Psoas muscle (tissue), 8 donors: ENCODE data around the gene SRP54. TPM values are rescaled to one million over a fixed set of nuclear protein-coding genes. Genes with fewer than 3 reads are reported as not detected.

ENCODE experiments used
- ATAC-seq, 4 donors: fragments of 200-7000 bp; cut with Tn5 transposase; one replicate each; pipeline ENCODE4 v1.9.1; 2020; ENCODE audit warnings: moderate library complexity in 3 of 4, mild to moderate bottlenecking in 2 of 4
- DNase-seq, 2 donors: peaks; one replicate each; pipeline ENCODE4 v3.0.0-alpha.2; 2020
- H3K27ac ChIP-seq: fragments of 200-600 bp; one replicate; pipeline ENCODE4 v1.8.0; 2022
- H3K27me3 ChIP-seq, 3 donors: fragments of 200-600 bp in 1 of 3; one replicate each; pipeline versions ENCODE4 v1.6.1 to v1.8.0; 2013 to 2022; ENCODE audit warnings: low read length in 2 of 3, mild to moderate bottlenecking in 2 of 3, moderate library complexity in 1 of 3; ENCODE audit not compliant: insufficient read depth in 3 of 3
- H3K36me3 ChIP-seq, 2 donors: fragments of 200-600 bp in 1 of 2; one replicate each; pipeline versions ENCODE4 v1.6.1 to v1.8.0; 2013 to 2022; ENCODE audit warnings: low read depth in 1 of 2, mild to moderate bottlenecking in 1 of 2, moderate library complexity in 1 of 2; ENCODE audit not compliant: insufficient read depth in 1 of 2
- H3K4me1 ChIP-seq: fragments of 200-600 bp; one replicate; pipeline ENCODE4 v1.8.0; 2022
- H3K4me3 ChIP-seq: fragments of 200-600 bp; one replicate; pipeline ENCODE4 v1.8.0; 2022; ENCODE audit warnings: mild to moderate bottlenecking
- H3K9me3 ChIP-seq: fragments of 200-600 bp; one replicate; pipeline ENCODE4 v1.8.0; 2022
- CTCF ChIP-seq: fragments of 200-600 bp; IDR thresholded peaks from one replicate; pipeline ENCODE4 v1.8.0; 2022; ENCODE audit warnings: antibody characterized with exemption
- WGBS, 3 donors: extraction: QIAGEN DNeasy Blood & Tissue Kit; methylation state at CpG; one replicate each; pipeline versions ENCODE4 v1.1.6 to v1.1.7; 2013; 5-methylcytosine and 5-hydroxymethylcytosine counted together
- intact Hi-C, 2 donors: fragments of 100-400 bp; cut with DNase I; formaldehyde crosslinking; loops; one replicate each; pipeline versions ENCODE4 v1.11.0 to v1.14.2; 2022
- polyA plus RNA-seq, 3 donors: library from polyadenylated mRNA; stranded (reverse); fragments of 200-250 nt; gene quantifications; one replicate each; pipeline ENCODE4 v1.2.3, GENCODE V29; 2013
- total RNA-seq, 4 donors: library from RNA; stranded (reverse); fragmentation: NEBNext Ultra II Directional in 2 of 4; extraction: Animal tissue kit (Norgen Biotek cat#: 25700) in 2 of 4; gene quantifications; one replicate each; pipeline versions ENCODE4 v1.2.1 to v1.2.4, GENCODE V29; 2021 to 2023
- donor health status: healthy with polysubstance abuse.
- donor health status: DM: no; HTN: no; CAD: no; lungs with moderate emphysema.
- donor health status: Bipolar disorder and iron deficiency.
- donor health status: healthy.
- donor health status: DM: yes; HTN: yes; CAD: no.
- donor health status: DM: no; HTN: no; CAD: no.
- donor health status: DM: no; HTN: no; CAD: no.
- donor health status: DM: yes; HTN: yes; CAD: no.

Gene SRP54
- total and polyA plus RNA-seq, 7 donors: 27.9 to 51.2 (median 35.7) TPM

GRCh38 chr14:34966413-34966812 lies 16.4 kb upstream of the SRP54 start:
- DNase-seq (no peak), ATAC-seq (no peak)
- H3K27ac ChIP-seq: no peak overlapping the region
- H3K9me3 ChIP-seq: no peaks in the 10 kb centered on the region
- no peaks in the 10 kb centered on the region for H3K27me3 ChIP-seq
- 83 to 89% (median 85%) methylated on average over 3 of the region's 3 CpGs for WGBS, 3 donors
- intact Hi-C loops: no loop called here
- no peaks in the 10 kb centered on the region for H3K4me1 ChIP-seq
- H3K36me3 ChIP-seq: peaks cover 0 to 42% of the 10 kb centered on the region in 2 donors
- H3K4me3 ChIP-seq: no peak overlapping the region
- TF ChIP-seq CTCF: no peak

- Histone ChIP-seq H3K36me3 (peaks cover 0 to 27% of the 10 kb centered on the region in 2 donors), H3K27me3 (no peaks in the 10 kb centered on the region), H3K9me3 (no peaks in the 10 kb centered on the region), H3K27ac (no peak overlapping the region), H3K4me3 (no peak overlapping the region), H3K4me1 (no peaks in the 10 kb centered on the region)
- 98 to 100% (median 100%) methylated on average over 1 of the region's 1 CpG for WGBS, 3 donors
- ATAC-seq (no peak), DNase-seq (no peak)
- intact Hi-C loops: no loop called here
- TF ChIP-seq CTCF: no peak
These were observed 12.1 kb upstream of the SRP54 start for GRCh38 chr14:34970665-34971064.

GRCh38 chr14:34971381-34971780 lies 11.4 kb upstream of the SRP54 start:
- no peak for TF ChIP-seq CTCF
- no peaks in the 10 kb centered on the region for H3K9me3 ChIP-seq
- ATAC-seq (no peak), DNase-seq (no peak)
- intact Hi-C loops: no loop called here
- H3K4me1 ChIP-seq: no peaks in the 10 kb centered on the region
- H3K27ac ChIP-seq: no peak overlapping the region
- no peak overlapping the region for H3K4me3 ChIP-seq
- H3K36me3 ChIP-seq: peaks cover 0 to 20% of the 10 kb centered on the region in 2 donors
- no peaks in the 10 kb centered on the region for H3K27me3 ChIP-seq

GRCh38 chr14:34971801-34972200 lies 11.0 kb upstream of the SRP54 start:
- no peaks in the 10 kb centered on the region for H3K4me1 ChIP-seq
- H3K36me3 ChIP-seq: peaks cover 0 to 16% of the 10 kb centered on the region in 2 donors
- no peak overlapping the region for H3K4me3 ChIP-seq
- 82 to 86% (median 85%) methylated on average over 5 of the region's 5 CpGs for WGBS, 3 donors
- no peak overlapping the region for H3K27ac ChIP-seq
- DNase-seq (no peak), ATAC-seq (no peak)
- no peaks in the 10 kb centered on the region for H3K9me3 ChIP-seq
- TF ChIP-seq CTCF: no peak
- H3K27me3 ChIP-seq: no peaks in the 10 kb centered on the region
- intact Hi-C loops: no loop called here

- ATAC-seq (no peak), DNase-seq (no peak)
- TF ChIP-seq CTCF: no peak
- H3K4me1 ChIP-seq: peaks cover 9% of the 10 kb centered on the region
- intact Hi-C loops: no loop called here
- 94 to 98% (median 96%) methylated on average over 5 of the region's 5 CpGs for WGBS, 3 donors
- no peak overlapping the region for H3K27ac ChIP-seq
- H3K4me3 ChIP-seq: no peak overlapping the region
- no peaks in the 10 kb centered on the region for H3K27me3 ChIP-seq
- no peaks in the 10 kb centered on the region for H3K36me3 ChIP-seq
- H3K9me3 ChIP-seq: no peaks in the 10 kb centered on the region
These were observed 4.3 kb upstream of the SRP54 start for GRCh38 chr14:34978444-34978843.
